ENCODE measurements around the gene LCNL1.

Gene LCNL1

GRCh38 chr9:136960212-136960937, 22.4 kb upstream of the LCNL1 start:
- no peak for DNase-seq

GRCh38 chr9:136960938-136961275, 21.9 kb upstream of the LCNL1 start:
- DNase-seq = no peak

- no peak for DNase-seq
These were observed 21.3 kb upstream of the LCNL1 start for GRCh38 chr9:136961279-136962065.

GRCh38 chr9:136962163-136962562, 20.6 kb upstream of the LCNL1 start:
- DNase-seq = no peak

GRCh38 chr9:136962701-136963248, 20.0 kb upstream of the LCNL1 start:
- no peak for DNase-seq

- DNase-seq = no peak
These were observed 19.5 kb upstream of the LCNL1 start for GRCh38 chr9:136963341-136963740.

GRCh38 chr9:136963751-136964150, 19.0 kb upstream of the LCNL1 start:
- no peak for DNase-seq

- DNase-seq = no peak
These were observed 18.6 kb upstream of the LCNL1 start for GRCh38 chr9:136964171-136964689.

- no peak for DNase-seq
These were observed 17.9 kb upstream of the LCNL1 start for GRCh38 chr9:136964833-136965422.

- peak; percentile 49 to 71 for DNase-seq
These were observed 16.9 kb upstream of the LCNL1 start for GRCh38 chr9:136965771-136966484.

- DNase-seq = no peak
These were observed 14.3 kb upstream of the LCNL1 start for GRCh38 chr9:136968333-136969127.

GRCh38 chr9:136969150-136969549, 13.6 kb upstream of the LCNL1 start:
- no peak for DNase-seq

- DNase-seq = no peak
These were observed 13.0 kb upstream of the LCNL1 start for GRCh38 chr9:136969774-136970173.

- no peak for DNase-seq
These were observed 12.4 kb upstream of the LCNL1 start for GRCh38 chr9:136970361-136970760.

- DNase-seq = no peak
These were observed 11.0 kb upstream of the LCNL1 start for GRCh38 chr9:136971746-136972145.

GRCh38 chr9:136972335-136972734, 10.5 kb upstream of the LCNL1 start:
- DNase-seq = no peak

- no peak for DNase-seq
These were observed 10.1 kb upstream of the LCNL1 start for GRCh38 chr9:136972743-136973142.

GRCh38 chr9:136973618-136974617, 8.9 kb upstream of the LCNL1 start:
- no peak for DNase-seq

GRCh38 chr9:136974817-136975535, 7.8 kb upstream of the LCNL1 start:
- DNase-seq = peak in 1 of 2 donors; percentile 26

- peak in 1 of 2 donors; percentile 20 for DNase-seq
These were observed 7.1 kb upstream of the LCNL1 start for GRCh38 chr9:136975644-136976043.
